K562 (cell line): ENCODE measurements around the gene TNIK. TPM values are rescaled to one million over a fixed set of nuclear protein-coding genes. Genes with fewer than 3 reads are reported as not detected.

Experiments
- ATAC-seq: fragments of 200-7000 bp; cut with Tn5 transposase; 3 replicates; pipeline ENCODE4 v1.9.1; 2020; ENCODE audit warnings: moderate library complexity
- BruUV-seq: library from RNA; stranded (reverse); fragments of 400-500 nt; replicated peaks from 2 replicates; lab custom pipeline; 2021; lab: Mats Ljungman, UMichigan
- CTCF ChIA-PET: fragments of 300-600 bp; formaldehyde crosslinking; extraction: SDS; loops from one replicate; lab custom pipeline; 2021; ENCODE audit warnings: low intra/inter-chr PET ratio; lab: Yijun Ruan, JAX
- POLR2A ChIA-PET: fragments of 300-600, 350-650 bp; sonication (Branson Sonifier 250); formaldehyde crosslinking; extraction: SDS; loops from one replicate; lab custom pipeline; 2021; ENCODE audit warnings: antibody characterized with exemption, inconsistent platforms; lab: Yijun Ruan, JAX
- DNase-seq, 4 experiments: peaks; one replicate each; pipeline versions ENCODE4 v3.0.0 to v3.0.0-alpha.2; 2011 to 2018; ENCODE audit warnings: low spot score in 3 of 4, mixed read lengths in 3 of 4; ENCODE audit errors: extremely low read depth in 1 of 4
- FAIRE-seq: peaks from 2 replicates; lab custom pipeline; 2011; peaks lifted over from hg19 to GRCh38; lab: Jason Lieb, UNC
- H2AFZ ChIP-seq: 2 replicates; pipeline ENCODE4 v1.6.0; 2011; ENCODE audit warnings: low read depth, low read length, control low read depth, inconsistent platforms
- H3K27ac ChIP-seq: fragments of 200-600 bp; 3 replicates; pipeline ENCODE4 v1.8.0; 2011; ENCODE audit warnings: low read depth, mild to moderate bottlenecking, control low read depth, inconsistent platforms, low read length, moderate library complexity, mixed read lengths; ENCODE audit errors: extremely low read depth
- H3K27me3 ChIP-seq, 2 experiments: fragments of 300-600 bp in 1 of 2; 2 replicates in 1 of 2; 3 replicates in 1 of 2; pipeline versions ENCODE4 v1.6.0 to v1.8.0; 2011; ENCODE audit warnings: inconsistent platforms in 2 of 2, low read length in 2 of 2, mild to moderate bottlenecking in 1 of 2, mixed read lengths in 1 of 2, moderate library complexity in 1 of 2; ENCODE audit not compliant: control insufficient read depth in 2 of 2, insufficient read depth in 2 of 2
- H3K36me3 ChIP-seq: fragments of 300-600 bp; 3 replicates; pipeline ENCODE4 v1.8.0; 2011; ENCODE audit warnings: mild to moderate bottlenecking, low read length, inconsistent platforms; ENCODE audit not compliant: control insufficient read depth, insufficient read depth
- H3K4me1 ChIP-seq, 2 experiments: fragments of 200-600 bp in 1 of 2; replicated peaks in 1 of 2; 2 replicates in 1 of 2; 3 replicates in 1 of 2; pipeline versions ENCODE4 v1.5.1 to v1.8.0; 2011; ENCODE audit warnings: inconsistent platforms in 2 of 2, low read length in 2 of 2, mild to moderate bottlenecking in 1 of 2, mixed read lengths in 1 of 2, moderate library complexity in 1 of 2; ENCODE audit not compliant: control insufficient read depth in 2 of 2, insufficient read depth in 2 of 2
- H3K4me2 ChIP-seq: 2 replicates; pipeline ENCODE4 v1.6.1; 2011; ENCODE audit warnings: low read length, control low read depth, inconsistent platforms, mixed read lengths; ENCODE audit not compliant: insufficient read depth
- H3K4me3 ChIP-seq: fragments of 200-600 bp; sonication (generic), shearing (Covaris generic); 2 replicates; pipeline ENCODE4 v1.5.1; 2016; ENCODE audit warnings: control low read depth, inconsistent platforms
- H3K79me2 ChIP-seq: fragments of 200-600 bp; 3 replicates; pipeline ENCODE4 v1.8.0; 2011; ENCODE audit warnings: low read length, inconsistent platforms; ENCODE audit not compliant: control insufficient read depth, insufficient read depth
- H3K9ac ChIP-seq, 2 experiments: 2 replicates each; pipeline versions ENCODE4 v1.6.0 to v1.6.1; 2011; ENCODE audit warnings: low read depth in 2 of 2, low read length in 2 of 2, control low read depth in 1 of 2, inconsistent platforms in 1 of 2, mild to moderate bottlenecking in 1 of 2, mixed read lengths in 1 of 2; ENCODE audit not compliant: insufficient read depth in 1 of 2
- H3K9me1 ChIP-seq: one replicate; pipeline ENCODE4 v1.6.0; 2011; ENCODE audit warnings: inconsistent platforms, mild to moderate bottlenecking, low read length, moderate library complexity; ENCODE audit not compliant: control insufficient read depth, insufficient read depth
- H3K9me3 ChIP-seq: replicated peaks from 2 replicates; pipeline ENCODE4 v1.5.1; 2011; ENCODE audit warnings: low read depth, low read length, inconsistent platforms; ENCODE audit not compliant: control insufficient read depth, insufficient read depth
- H4K20me1 ChIP-seq: replicated peaks from 2 replicates; pipeline ENCODE4 v1.6.1; 2011; ENCODE audit warnings: low read length, inconsistent platforms, mixed read lengths; ENCODE audit not compliant: control insufficient read depth, insufficient read depth
- CBFA2T3 ChIP-seq: fragments of 450-650 bp; IDR thresholded peaks from 2 replicates; pipeline ENCODE4 v1.6.1; 2017
- CEBPB ChIP-seq: fragments of 450-650 bp; IDR thresholded peaks from 2 replicates; pipeline ENCODE4 v1.6.1; 2016; ENCODE audit warnings: missing genetic modification characterization, missing compliant biosample characterization
- CHCHD3 ChIP-seq: fragments of 250-450 bp; sonication (Bioruptor Pico); IDR thresholded peaks from 2 replicates; pipeline ENCODE4 v2.1.2; 2022; ENCODE audit warnings: mild to moderate bottlenecking
- NR2C1 ChIP-seq, 2 experiments: fragments of 450-650 bp; IDR thresholded peaks; 2 replicates each; pipeline ENCODE4 v1.6.1; 2017; ENCODE audit warnings: mild to moderate bottlenecking in 2 of 2, antibody characterized with exemption in 1 of 2, inconsistent platforms in 1 of 2, missing compliant biosample characterization in 1 of 2, missing genetic modification characterization in 1 of 2
- NR2C2 ChIP-seq, 2 experiments: fragments of 200-800 bp in 1 of 2; sonication (Bioruptor generic) in 1 of 2; sonication (generic) in 1 of 2; formaldehyde crosslinking in 1 of 2; IDR thresholded peaks; 2 replicates each; pipeline versions ENCODE4 v1.6.1 to v1.8.0; 2016 to 2022; ENCODE audit warnings: mild to moderate bottlenecking in 1 of 2, missing compliant biosample characterization in 1 of 2, missing genetic modification characterization in 1 of 2, missing genetic modification reagents in 1 of 2
- POLR2G ChIP-seq: fragments of 200-400 bp; formaldehyde crosslinking; IDR thresholded peaks from 2 replicates; pipeline ENCODE4 v1.6.1; 2017; ENCODE audit warnings: low read depth, mild to moderate bottlenecking, antibody characterized with exemption, low read length, moderate library complexity
- SREBF2 ChIP-seq: sonication (generic); formaldehyde crosslinking; IDR thresholded peaks from 2 replicates; pipeline ENCODE4 v1.4.0; 2020; ENCODE audit warnings: mild to moderate bottlenecking, missing genetic modification reagents
- ZNF584 ChIP-seq: fragments of 200-800 bp; sonication (Bioruptor generic); IDR thresholded peaks from 2 replicates; pipeline ENCODE4 v1.6.1; 2016; ENCODE audit warnings: low read depth, mild to moderate bottlenecking, missing genetic modification characterization, missing compliant biosample characterization
- WGBS: fragments of 100-300 bp; shearing (Covaris generic); methylation state at CpG from one replicate; pipeline ENCODE4 v1.1.6; 2016; ENCODE audit warnings: low coverage, mixed read lengths; ENCODE audit not compliant: insufficient coverage; ENCODE audit errors: missing lambda C conversion rate; 5-methylcytosine and 5-hydroxymethylcytosine counted together
- in situ Hi-C: fragments of 300-500 bp; cut with MboI; formaldehyde crosslinking; loops from 4 replicates; pipeline ENCODE4 v1.15.0; 2018; ENCODE audit warnings: inconsistent platforms, mixed read lengths
- intact Hi-C: fragments of 100-400 bp; cut with micrococcal nuclease; formaldehyde crosslinking; loops from 2 replicates; pipeline ENCODE4 v1.14.2; 2022
- polyA plus RNA-seq, 8 experiments: library from polyadenylated mRNA; depleted of rRNA in 4 of 8; stranded (reverse) in 5 of 8; unstranded in 3 of 8; fragments of >200 nt; fragmentation: Nextera tagmentation in 2 of 8; fragmentation: Illumina TruSeq in 1 of 8; extraction: Ambion mirVana in 2 of 8; extraction: Trizol in 1 of 8; gene quantifications; 2 replicates each; pipeline versions ENCODE4 v1.2.1 to v1.2.3, GENCODE V29; 2011 to 2014; ENCODE audit warnings: inconsistent platforms in 1 of 8, missing spikeins in 1 of 8
- total RNA-seq, 7 experiments: library from RNA; depleted of rRNA in 6 of 7; stranded (reverse); fragments of >200 nt in 6 of 7; fragmentation: Illumina TruSeq in 2 of 7; extraction: Trizol in 2 of 7; gene quantifications; 2 replicates each; pipeline versions ENCODE4 v1.2.1 to v1.2.3, GENCODE V29; 2011 to 2021; ENCODE audit warnings: low replicate concordance in 1 of 7

Gene TNIK
- total and polyA plus RNA-seq, 9 of the 15 experiments (the other 6 are each of a cell fraction or from before 2014, with no cell fraction given), result 6.6 to 39.0 (median 24.7) TPM

DNA sequence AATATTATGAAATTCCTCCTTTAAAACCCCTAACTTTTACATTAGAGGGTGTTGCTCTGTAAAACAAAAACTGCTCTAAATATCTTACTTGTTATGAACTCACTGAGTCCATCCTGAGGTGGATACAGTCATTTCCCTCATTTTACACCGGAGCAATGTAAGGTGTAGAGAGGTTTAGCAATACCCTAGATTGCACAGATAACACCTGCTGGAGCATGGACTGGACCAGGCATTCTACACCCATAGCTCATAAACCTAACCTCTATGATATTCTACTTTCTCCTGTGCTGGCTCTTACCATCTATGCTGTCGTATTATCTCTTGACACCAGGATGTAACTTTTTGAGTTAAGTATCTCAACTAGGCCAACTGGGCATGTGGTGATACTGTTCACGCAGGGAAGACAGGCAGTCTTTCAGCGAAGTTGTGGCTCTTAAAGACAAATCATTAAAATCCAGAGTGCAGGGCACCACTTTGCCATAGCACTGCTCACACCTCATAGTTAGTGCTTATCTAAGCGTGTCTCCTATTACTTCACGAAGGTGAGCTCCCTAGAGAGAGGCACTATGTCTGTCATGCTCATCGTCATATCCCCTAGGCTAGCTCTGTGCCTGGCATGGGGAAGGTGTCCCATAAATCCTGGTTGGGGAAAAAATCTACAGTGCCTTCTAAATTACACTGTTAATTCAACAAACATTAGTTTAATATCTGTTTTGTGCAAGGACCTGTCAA is 333.6 kb downstream of the TNIK start:
- ChIA-PET CTCF (no interaction called here), POLR2A (interaction anchor here (1.7 kb wide), 1 partner anchor 10 kb away, joined by 4 read pairs; no protein-coding TSS in a partner anchor)
- H3K27me3 ChIP-seq, result no peaks in the 10 kb centered on the region
- H3K36me3 ChIP-seq, result peaks cover 36% of the 10 kb centered on the region
- WGBS, result 58% methylated on average over 7 of the region's 7 CpGs
- peak in 1 of 4 experiments; percentile 2 for DNase-seq
- H3K9me3 ChIP-seq, result no peaks in the 10 kb centered on the region
- intact Hi-C loops (no loop called here), in situ Hi-C loops (no loop called here)
- no TSS peak for BruUV-seq
- H3K9me1 ChIP-seq, result no peaks in the 10 kb centered on the region
- no peak overlapping the region for H3K9ac ChIP-seq
- ATAC-seq, result peak; percentile 64
- TF ChIP-seq CHCHD3 (CRISPR knock-in tag), result no peak
- no peak for TF ChIP-seq SREBF2 (CRISPR knock-in tag)
- peak; percentile 37; the same call in 1 of the 2 replicates for TF ChIP-seq CBFA2T3
- TF ChIP-seq NR2C1 (IDR thresholded peaks at IDR 0.05), result no peak
- TF ChIP-seq NR2C1 (tag; IDR thresholded peaks at IDR 0.05), result no peak
- peak; percentile 62 for TF ChIP-seq CEBPB (tag)
- TF ChIP-seq POLR2G, result no peak
- TF ChIP-seq NR2C2 (CRISPR knock-in tag; IDR thresholded peaks at IDR 0.05), result no peak
- TF ChIP-seq NR2C2 (tag; IDR thresholded peaks at IDR 0.05), result no peak
- TF ChIP-seq ZNF584 (CRISPR knock-in tag), result no peak
- no peak overlapping the region for H3K4me3 ChIP-seq
- H2AFZ ChIP-seq, result no peak overlapping the region
- peaks cover 0 to 2% of the 10 kb centered on the region in 2 experiments; a peak in 1 of 5 replicates for H3K4me1 ChIP-seq
- H4K20me1 ChIP-seq, result no peaks in the 10 kb centered on the region
- H3K79me2 ChIP-seq, result no peaks in the 10 kb centered on the region
- FAIRE-seq, result no peak
- no peak overlapping the region for H3K4me2 ChIP-seq
- H3K27ac ChIP-seq, result no peak overlapping the region
